Ascending aorta (tissue), 2 donors: ENCODE data around the gene CTSZ. TPM values are rescaled to one million over a fixed set of nuclear protein-coding genes. Genes with fewer than 3 reads are reported as not detected.
"Not testable (repeated sequence)": the region's sequence is repeated elsewhere in the genome, so short reads cannot be mapped to it uniquely, and the experiment has no call there.

ENCODE experiments used
- DNase-seq, 2 donors: peaks; one replicate each; pipeline ENCODE4 v3.0.0-alpha.2; 2019; ENCODE audit warnings: low spot score in 2 of 2
- H3K27ac ChIP-seq, 2 donors: fragments of 200-600 bp; sonication (generic); one replicate each; pipeline ENCODE4 v1.5.1; 2016 to 2017; ENCODE audit warnings: mild to moderate bottlenecking in 1 of 2
- H3K27me3 ChIP-seq: fragments of 200-600 bp; sonication (generic); one replicate; pipeline ENCODE4 v1.5.1; 2017
- H3K36me3 ChIP-seq, 2 donors: fragments of 200-600 bp; sonication (generic); one replicate each; pipeline ENCODE4 v1.5.1; 2016
- H3K4me1 ChIP-seq, 2 donors: fragments of 200-600 bp; sonication (generic); one replicate each; pipeline ENCODE4 v1.5.1; 2016 to 2017; ENCODE audit warnings: mild to moderate bottlenecking in 1 of 2
- H3K4me3 ChIP-seq, 2 donors: fragments of 200-600 bp; sonication (generic); one replicate each; pipeline ENCODE4 v1.5.1; 2016 to 2017; ENCODE audit warnings: mild to moderate bottlenecking in 1 of 2
- H3K9me3 ChIP-seq, 2 donors: fragments of 200-600 bp; sonication (generic); one replicate each; pipeline ENCODE4 v1.5.1; 2016
- intact Hi-C: fragments of 100-400 bp; cut with DNase I; formaldehyde crosslinking; loops from one replicate; pipeline ENCODE4 v1.15.1; 2023
- total RNA-seq: library from RNA; depleted of rRNA; stranded (reverse); fragments of >200 nt; gene quantifications from one replicate; pipeline ENCODE4 v1.1.0, GENCODE V29; 2016
- TF ChIP-seq, protein P1 (sequence below), 3 experiments: fragments of 200-600 bp in 2 of 3; fragments of 450-650 bp in 1 of 3; sonication (generic) in 2 of 3; IDR thresholded peaks; one replicate each; pipeline ENCODE4 v1.5.1; 2016 to 2019; ENCODE audit warnings: antibody characterized with exemption in 3 of 3, mild to moderate bottlenecking in 1 of 3, moderate library complexity in 1 of 3

Gene CTSZ
- total RNA-seq, 1 donor from 2014 or later = 342 TPM

- no peak for DNase-seq
- H3K27ac ChIP-seq = no peak overlapping the region
- no peaks in the 10 kb centered on the region for H3K36me3 ChIP-seq
- intact Hi-C loops = no loop called here
- H3K4me3 ChIP-seq = no peak overlapping the region
- TF ChIP-seq, protein P1, sequence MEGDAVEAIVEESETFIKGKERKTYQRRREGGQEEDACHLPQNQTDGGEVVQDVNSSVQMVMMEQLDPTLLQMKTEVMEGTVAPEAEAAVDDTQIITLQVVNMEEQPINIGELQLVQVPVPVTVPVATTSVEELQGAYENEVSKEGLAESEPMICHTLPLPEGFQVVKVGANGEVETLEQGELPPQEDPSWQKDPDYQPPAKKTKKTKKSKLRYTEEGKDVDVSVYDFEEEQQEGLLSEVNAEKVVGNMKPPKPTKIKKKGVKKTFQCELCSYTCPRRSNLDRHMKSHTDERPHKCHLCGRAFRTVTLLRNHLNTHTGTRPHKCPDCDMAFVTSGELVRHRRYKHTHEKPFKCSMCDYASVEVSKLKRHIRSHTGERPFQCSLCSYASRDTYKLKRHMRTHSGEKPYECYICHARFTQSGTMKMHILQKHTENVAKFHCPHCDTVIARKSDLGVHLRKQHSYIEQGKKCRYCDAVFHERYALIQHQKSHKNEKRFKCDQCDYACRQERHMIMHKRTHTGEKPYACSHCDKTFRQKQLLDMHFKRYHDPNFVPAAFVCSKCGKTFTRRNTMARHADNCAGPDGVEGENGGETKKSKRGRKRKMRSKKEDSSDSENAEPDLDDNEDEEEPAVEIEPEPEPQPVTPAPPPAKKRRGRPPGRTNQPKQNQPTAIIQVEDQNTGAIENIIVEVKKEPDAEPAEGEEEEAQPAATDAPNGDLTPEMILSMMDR (IDR thresholded peaks at IDR 0.05) = no peak
- no peaks in the 10 kb centered on the region for H3K4me1 ChIP-seq
- no peaks in the 10 kb centered on the region for H3K27me3 ChIP-seq
- peaks cover 0 to 4% of the 10 kb centered on the region in 2 donors for H3K9me3 ChIP-seq
Observed at GRCh38 chr20:58965270-58966064, 41.6 kb downstream of the CTSZ start.

DNA sequence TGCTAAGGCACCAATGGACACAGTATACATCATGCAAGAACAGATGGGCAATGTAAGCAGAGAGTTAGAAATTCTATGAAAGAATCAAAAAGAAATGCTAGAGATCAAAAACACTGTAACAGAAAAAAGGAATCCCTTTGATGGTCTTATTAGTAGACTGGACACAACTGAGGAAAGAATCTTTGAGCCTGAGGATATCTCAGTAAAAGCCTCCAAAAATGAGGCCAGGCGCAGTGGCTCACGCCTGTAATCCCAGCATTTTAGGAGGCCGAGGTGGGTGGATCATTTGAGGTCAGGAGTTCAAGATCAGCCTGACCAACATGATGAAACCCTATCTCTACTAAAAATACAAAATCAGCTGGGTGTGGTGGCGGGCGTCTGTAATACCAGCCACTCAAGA, 43.1 kb downstream of the CTSZ start:
- H3K4me3 ChIP-seq, H3K27me3 ChIP-seq, intact Hi-C loops, H3K9me3 ChIP-seq, H3K4me1 ChIP-seq, H3K36me3 ChIP-seq, DNase-seq, H3K27ac ChIP-seq: not testable (repeated sequence)

GRCh38 chr20:58963060-58963584, 43.9 kb downstream of the CTSZ start:
- TF ChIP-seq, protein P1 (IDR thresholded peaks at IDR 0.05) = no peak
- no peak for DNase-seq
- peaks cover 0 to 4% of the 10 kb centered on the region in 2 donors for H3K9me3 ChIP-seq
- no peaks in the 10 kb centered on the region for H3K27me3 ChIP-seq
- no peak overlapping the region for H3K27ac ChIP-seq
- no peaks in the 10 kb centered on the region for H3K36me3 ChIP-seq
- intact Hi-C loops = no loop called here
- no peak overlapping the region for H3K4me3 ChIP-seq
- H3K4me1 ChIP-seq = no peaks in the 10 kb centered on the region

DNA sequence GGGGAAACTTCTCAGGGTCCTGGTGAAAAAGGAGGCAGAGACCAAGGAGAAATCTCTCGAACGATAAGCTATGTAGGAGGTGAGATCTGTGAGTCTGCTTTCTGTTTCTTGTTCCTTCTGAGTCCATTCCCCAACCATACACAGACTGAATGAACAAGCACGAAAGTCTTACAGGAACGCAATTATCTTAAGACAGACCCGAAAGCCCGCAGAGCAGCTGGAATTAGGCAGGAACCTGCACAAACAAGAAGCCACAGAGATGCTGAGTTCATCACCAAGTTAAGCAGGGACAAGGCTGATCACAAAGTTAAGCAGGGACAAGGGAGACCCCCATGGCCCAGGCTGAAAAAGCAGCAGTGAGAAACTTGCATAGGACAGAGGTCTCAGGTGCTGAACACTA, 47.4 kb downstream of the CTSZ start:
- Histone ChIP-seq H3K4me1 (no peaks in the 10 kb centered on the region), H3K27me3 (no peaks in the 10 kb centered on the region), H3K9me3 (peaks cover 0 to 4% of the 10 kb centered on the region in 2 donors), H3K4me3 (no peak overlapping the region), H3K36me3 (no peaks in the 10 kb centered on the region), H3K27ac (no peak overlapping the region)
- intact Hi-C loops = no loop called here
- DNase-seq = no peak
- TF ChIP-seq, protein P1 (IDR thresholded peaks at IDR 0.05) = no peak

DNA sequence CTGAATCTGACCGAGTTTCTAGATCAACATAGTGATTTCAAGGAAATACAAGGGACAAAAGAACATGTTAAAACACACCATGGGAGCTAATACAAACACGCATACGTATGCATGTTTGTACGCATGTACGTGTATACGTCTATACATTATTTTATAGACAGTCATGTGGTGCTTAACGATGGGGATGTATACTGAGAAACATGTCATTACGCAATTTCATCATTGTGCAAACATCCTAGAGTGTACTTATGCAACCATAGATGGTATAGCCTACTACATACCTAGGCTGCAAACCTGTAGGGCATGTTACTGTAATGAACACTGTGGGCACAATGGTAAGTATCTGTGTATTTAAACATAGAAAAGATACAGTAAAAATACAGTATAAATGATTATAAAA, 51.0 kb downstream of the CTSZ start:
- no peak for DNase-seq
- H3K9me3 ChIP-seq = no peaks in the 10 kb centered on the region
- intact Hi-C loops = no loop called here
- H3K36me3 ChIP-seq = no peaks in the 10 kb centered on the region
- no peak overlapping the region for H3K4me3 ChIP-seq
- H3K27ac ChIP-seq = no peak overlapping the region
- TF ChIP-seq, protein P1 (IDR thresholded peaks at IDR 0.05) = no peak
- H3K27me3 ChIP-seq = no peaks in the 10 kb centered on the region
- H3K4me1 ChIP-seq = no peaks in the 10 kb centered on the region

DNA sequence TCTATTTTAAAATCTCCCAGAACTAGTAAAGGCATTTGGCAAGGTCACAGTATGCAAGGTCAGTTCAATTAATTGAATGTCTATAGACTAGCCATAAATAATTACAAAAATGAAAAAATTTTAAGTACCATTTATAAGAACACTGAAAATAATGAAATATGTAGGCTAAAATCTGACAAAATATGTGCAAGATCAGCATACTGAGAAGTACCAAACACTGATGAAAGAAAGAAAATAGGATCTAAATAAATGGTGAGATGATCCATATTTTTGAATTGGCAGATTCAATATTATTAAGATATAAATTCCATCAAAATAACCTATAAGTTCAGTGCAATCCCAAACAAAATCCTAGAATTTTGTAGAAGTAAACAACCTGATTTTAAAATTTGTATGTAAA, 54.0 kb downstream of the CTSZ start:
- no peak for DNase-seq
- TF ChIP-seq, protein P1 (IDR thresholded peaks at IDR 0.05) = no peak
- intact Hi-C loops = no loop called here
- Histone ChIP-seq H3K36me3 (no peaks in the 10 kb centered on the region), H3K4me1 (no peaks in the 10 kb centered on the region), H3K27ac (no peak overlapping the region), H3K27me3 (no peaks in the 10 kb centered on the region), H3K9me3 (no peaks in the 10 kb centered on the region), H3K4me3 (no peak overlapping the region)
